Measurements from ENCODE around the gene EXOC2. TPM values are rescaled to one million over a fixed set of nuclear protein-coding genes. Genes with fewer than 3 reads are reported as not detected.

EXOC2 gene
- total RNA-seq, 1 experiment from 2014 or later, result 45.7 TPM

- H3K9me3 Mint-ChIP-seq, result peaks cover 17% of the 10 kb centered on the region
- POLR2A ChIA-PET, result no interaction called here
- H3K36me3 Mint-ChIP-seq, result peaks cover 30% of the 10 kb centered on the region
- H3K27me3 Mint-ChIP-seq (ENCODE audit: low read depth), result no peaks in the 10 kb centered on the region
- H3K4me1 Mint-ChIP-seq, result no peaks in the 10 kb centered on the region
- DNase-seq (ENCODE audit: low spot score) (no peak), ATAC-seq (no peak)
- no peak overlapping the region for H3K27ac Mint-ChIP-seq
- no peak for TF ChIP-seq PREB (CRISPR knock-in tag; IDR thresholded peaks at IDR 0.05; ENCODE audit: borderline replicate concordance)
- no peak for TF ChIP-seq CREM (CRISPR knock-in tag; IDR thresholded peaks at IDR 0.05)
- TF ChIP-seq ELF4 (CRISPR knock-in tag; IDR thresholded peaks at IDR 0.05; ENCODE audit: low read depth), result no peak
- TF ChIP-seq AR (CRISPR knock-in tag; IDR thresholded peaks at IDR 0.05), result no peak
- TF ChIP-seq ATF6 (CRISPR knock-in tag; IDR thresholded peaks at IDR 0.05), result no peak
- no peak for TF ChIP-seq ZNF232 (CRISPR knock-in tag; IDR thresholded peaks at IDR 0.05)
- TF ChIP-seq ZNF281 (CRISPR knock-in tag; IDR thresholded peaks at IDR 0.05), result no peak
- no peak for TF ChIP-seq STAT6 (CRISPR knock-in tag; conservative IDR thresholded peaks at IDR 0.05; ENCODE audit: low read depth)
- TF ChIP-seq EMX1 (CRISPR knock-in tag; IDR thresholded peaks at IDR 0.05), result no peak
- no peak for TF ChIP-seq ZBTB21 (CRISPR knock-in tag; IDR thresholded peaks at IDR 0.05; ENCODE audit: borderline replicate concordance)
- TF ChIP-seq JAZF1 (CRISPR knock-in tag; IDR thresholded peaks at IDR 0.05), result no peak
- TF ChIP-seq KAT7 (CRISPR knock-in tag; IDR thresholded peaks at IDR 0.05; ENCODE audit: borderline replicate concordance), result no peak
- no peak for TF ChIP-seq ZBTB43 (CRISPR knock-in tag; IDR thresholded peaks at IDR 0.05)
- TF ChIP-seq ZNF121 (CRISPR knock-in tag; IDR thresholded peaks at IDR 0.05), result no peak
- no peak for TF ChIP-seq E2F4 (CRISPR knock-in tag; IDR thresholded peaks at IDR 0.05; ENCODE audit: borderline replicate concordance, low read depth)
- H3K4me3 Mint-ChIP-seq, result no peak overlapping the region
- CTCF ChIA-PET, result no interaction called here
Observed at GRCh38 chr6:537114-537513, 155.8 kb downstream of the EXOC2 start.

All from WTC11 (cell line).